Left lung (tissue), 10 donors: ENCODE data around the gene RNF217. TPM values are rescaled to one million over a fixed set of nuclear protein-coding genes. Genes with fewer than 3 reads are reported as not detected.

Experiments
- ATAC-seq: fragments of 200-7000 bp; cut with Tn5 transposase; one replicate; pipeline ENCODE4 v1.9.1; 2020; ENCODE audit warnings: moderate library complexity
- DNase-seq, 4 donors: peaks; one replicate each; pipeline ENCODE4 v3.0.0-alpha.2; 2013 to 2020
- H3K27ac ChIP-seq, 2 donors: fragments of 200-600 bp; sonication (generic) in 1 of 2; one replicate each; pipeline versions ENCODE4 v1.5.0 to v1.8.0; 2020 to 2021
- H3K27me3 ChIP-seq, 2 donors: fragments of 200-600 bp; sonication (generic) in 1 of 2; one replicate each; pipeline versions ENCODE4 v1.5.0 to v1.8.0; 2020 to 2021
- H3K36me3 ChIP-seq, 2 donors: fragments of 200-600 bp; sonication (generic) in 1 of 2; one replicate each; pipeline versions ENCODE4 v1.5.0 to v1.8.0; 2020 to 2021
- H3K4me1 ChIP-seq, 2 donors: fragments of 200-600 bp; one replicate each; pipeline ENCODE4 v1.8.0; 2021
- H3K4me3 ChIP-seq, 2 donors: fragments of 200-600 bp; sonication (generic) in 1 of 2; one replicate each; pipeline versions ENCODE4 v1.5.0 to v1.8.0; 2020 to 2021; ENCODE audit warnings: mild to moderate bottlenecking in 1 of 2
- H3K9me3 ChIP-seq, 2 donors: fragments of 200-600 bp; sonication (generic) in 1 of 2; one replicate each; pipeline versions ENCODE4 v1.5.0 to v1.8.0; 2020 to 2021
- CTCF ChIP-seq, 2 donors: fragments of 200-600 bp; sonication (generic) in 1 of 2; IDR thresholded peaks; one replicate each; pipeline versions ENCODE4 v1.5.0 to v1.8.0; 2021; ENCODE audit warnings: antibody characterized with exemption in 2 of 2
- intact Hi-C, 2 donors: fragments of 100-400 bp; cut with DNase I; formaldehyde crosslinking; loops; one replicate each; pipeline versions ENCODE4 v1.11.2 to v1.14.2; 2022
- polyA plus RNA-seq, 6 donors: library from polyadenylated mRNA; unstranded; fragments of 120-200 nt; gene quantifications; one replicate each; pipeline ENCODE4 v1.2.1, GENCODE V29; 2013; ENCODE audit not compliant: insufficient read length in 6 of 6
- total RNA-seq, 2 donors: library from RNA; stranded (reverse); fragmentation: NEBNext Ultra II Directional; extraction: Animal tissue kit (Norgen Biotek cat#: 25700); gene quantifications; one replicate each; pipeline ENCODE4 v1.2.1, GENCODE V29; 2021
- donor health status: DM: no; HTN: yes; CAD: no.
- donor health status: DM: no; HTN: no; CAD: no.

The RNF217 gene
- total and polyA plus RNA-seq, 8 donors, result 17.2 to 31.4 (median 23.1) TPM

- Histone ChIP-seq H3K4me1 (no peaks in the 10 kb centered on the region), H3K27me3 (no peaks in the 10 kb centered on the region), H3K27ac (no peak overlapping the region), H3K36me3 (no peaks in the 10 kb centered on the region), H3K9me3 (peaks cover 0 to 34% of the 10 kb centered on the region in 2 donors), H3K4me3 (no peak overlapping the region)
- ATAC-seq (no peak), DNase-seq (no peak)
- intact Hi-C loops, result no loop called here
- no peak for TF ChIP-seq CTCF (IDR thresholded peaks at IDR 0.05)
Observed at GRCh38 chr6:125111219-125111983, 149.2 kb downstream of the RNF217 start.

GRCh38 chr6:125112934-125113333, 150.7 kb downstream of the RNF217 start:
- H3K9me3 ChIP-seq, result peaks cover 0 to 34% of the 10 kb centered on the region in 2 donors
- DNase-seq, result no peak
- no peak for TF ChIP-seq CTCF (IDR thresholded peaks at IDR 0.05)
- ATAC-seq, result no peak
- H3K27ac ChIP-seq, result no peak overlapping the region
- no peaks in the 10 kb centered on the region for H3K4me1 ChIP-seq
- intact Hi-C loops, result no loop called here
- no peak overlapping the region for H3K4me3 ChIP-seq
- no peaks in the 10 kb centered on the region for H3K36me3 ChIP-seq
- H3K27me3 ChIP-seq, result no peaks in the 10 kb centered on the region

- H3K4me3 ChIP-seq, result no peak overlapping the region
- intact Hi-C loops, result no loop called here
- H3K27me3 ChIP-seq, result no peaks in the 10 kb centered on the region
- peaks cover 0 to 31% of the 10 kb centered on the region in 2 donors for H3K9me3 ChIP-seq
- no peaks in the 10 kb centered on the region for H3K36me3 ChIP-seq
- no peak overlapping the region for H3K27ac ChIP-seq
- peak; percentile 60 to 82 for TF ChIP-seq CTCF (IDR thresholded peaks at IDR 0.05)
- ATAC-seq (peak; percentile 69), DNase-seq (peak in 2 of 4 donors; percentile 29 to 60)
- H3K4me1 ChIP-seq, result no peaks in the 10 kb centered on the region
Observed at GRCh38 chr6:125114248-125114858, 152.1 kb downstream of the RNF217 start.

- intact Hi-C loops, result loop anchor here in 1 of 2 donors (5.0 kb wide), 1 partner anchor 244 kb away; no protein-coding TSS in a partner anchor
- peaks cover 0 to 15% of the 10 kb centered on the region in 2 donors for H3K9me3 ChIP-seq
- DNase-seq, result no peak
- H3K27ac ChIP-seq, result no peak overlapping the region
- no peaks in the 10 kb centered on the region for H3K4me1 ChIP-seq
- H3K27me3 ChIP-seq, result no peaks in the 10 kb centered on the region
- ATAC-seq, result no peak
- H3K4me3 ChIP-seq, result no peak overlapping the region
- H3K36me3 ChIP-seq, result no peaks in the 10 kb centered on the region
- TF ChIP-seq CTCF (IDR thresholded peaks at IDR 0.05), result no peak
Observed at GRCh38 chr6:125116170-125116569, 153.9 kb downstream of the RNF217 start.

- no peak for TF ChIP-seq CTCF (IDR thresholded peaks at IDR 0.05)
- H3K27ac ChIP-seq, result no peak overlapping the region
- H3K27me3 ChIP-seq, result no peaks in the 10 kb centered on the region
- intact Hi-C loops, result loop anchor here in 1 of 2 donors (5.0 kb wide), 1 partner anchor 244 kb away; no protein-coding TSS in a partner anchor
- H3K4me1 ChIP-seq, result no peaks in the 10 kb centered on the region
- DNase-seq, result no peak
- no peak for ATAC-seq
- no peaks in the 10 kb centered on the region for H3K36me3 ChIP-seq
- no peak overlapping the region for H3K4me3 ChIP-seq
- peaks cover 0 to 9% of the 10 kb centered on the region in 2 donors for H3K9me3 ChIP-seq
Observed at GRCh38 chr6:125116710-125117109, 154.5 kb downstream of the RNF217 start.
